ENCODE results near the gene PSMD5.

GRCh38 chr9:120779227-120779626, 63.5 kb downstream of the PSMD5 start:
- TF ChIP-seq, protein P1, sequence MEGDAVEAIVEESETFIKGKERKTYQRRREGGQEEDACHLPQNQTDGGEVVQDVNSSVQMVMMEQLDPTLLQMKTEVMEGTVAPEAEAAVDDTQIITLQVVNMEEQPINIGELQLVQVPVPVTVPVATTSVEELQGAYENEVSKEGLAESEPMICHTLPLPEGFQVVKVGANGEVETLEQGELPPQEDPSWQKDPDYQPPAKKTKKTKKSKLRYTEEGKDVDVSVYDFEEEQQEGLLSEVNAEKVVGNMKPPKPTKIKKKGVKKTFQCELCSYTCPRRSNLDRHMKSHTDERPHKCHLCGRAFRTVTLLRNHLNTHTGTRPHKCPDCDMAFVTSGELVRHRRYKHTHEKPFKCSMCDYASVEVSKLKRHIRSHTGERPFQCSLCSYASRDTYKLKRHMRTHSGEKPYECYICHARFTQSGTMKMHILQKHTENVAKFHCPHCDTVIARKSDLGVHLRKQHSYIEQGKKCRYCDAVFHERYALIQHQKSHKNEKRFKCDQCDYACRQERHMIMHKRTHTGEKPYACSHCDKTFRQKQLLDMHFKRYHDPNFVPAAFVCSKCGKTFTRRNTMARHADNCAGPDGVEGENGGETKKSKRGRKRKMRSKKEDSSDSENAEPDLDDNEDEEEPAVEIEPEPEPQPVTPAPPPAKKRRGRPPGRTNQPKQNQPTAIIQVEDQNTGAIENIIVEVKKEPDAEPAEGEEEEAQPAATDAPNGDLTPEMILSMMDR (IDR thresholded peaks at IDR 0.05; ENCODE audit: insufficient read depth, low read length, poor library complexity, severe bottlenecking), result no peak
- TF ChIP-seq EZH2phosphoT487 (conservative IDR thresholded peaks at IDR 0.05; ENCODE audit: low read length), result no peak

All from SU-DHL-6 (cell line).